H1 (cell line): ENCODE measurements around the gene POLR2H. TPM values are rescaled to one million over a fixed set of nuclear protein-coding genes. Genes with fewer than 3 reads are reported as not detected.

Experiments used
- CTCF ChIA-PET: fragments of 300-600 bp; sonication (Branson Sonifier 250); formaldehyde crosslinking; loops from one replicate; lab custom pipeline; 2021; ENCODE audit not compliant: partially characterized antibody; lab: Charles Lee
- POLR2A ChIA-PET: fragments of 300-600 bp; sonication (Branson Sonifier 250); formaldehyde crosslinking; loops from one replicate; lab custom pipeline; 2021; ENCODE audit warnings: inconsistent platforms; ENCODE audit not compliant: partially characterized antibody; lab: Charles Lee
- DNase-seq, 2 experiments: peaks; one replicate each; pipeline versions ENCODE4 v3.0.0 to v3.0.0-alpha.2; 2010 to 2022; ENCODE audit warnings: low spot score in 2 of 2, low read depth in 1 of 2, mixed read lengths in 1 of 2
- FAIRE-seq: peaks from 2 replicates; lab custom pipeline; 2011; peaks lifted over from hg19 to GRCh38; lab: Jason Lieb, UNC
- H2AFZ ChIP-seq: 2 replicates; pipeline ENCODE4 v1.8.1; 2012; ENCODE audit warnings: low read length, inconsistent platforms
- H2AK5ac ChIP-seq: 2 replicates; pipeline ENCODE4 v1.6.1; 2013; ENCODE audit warnings: low read depth, low read length
- H2BK120ac ChIP-seq: replicated peaks from 2 replicates; pipeline ENCODE3; 2013; ENCODE audit warnings: low read depth, low read length, inconsistent platforms
- H2BK12ac ChIP-seq: 2 replicates; pipeline ENCODE4 v1.6.1; 2013; ENCODE audit warnings: low read depth, low read length
- H2BK15ac ChIP-seq: 2 replicates; pipeline ENCODE4 v1.6.1; 2013; ENCODE audit warnings: low read length
- H2BK20ac ChIP-seq: 2 replicates; pipeline ENCODE4 v1.6.1; 2013; ENCODE audit warnings: low read length
- H2BK5ac ChIP-seq: 2 replicates; pipeline ENCODE4 v1.6.1; 2013; ENCODE audit warnings: low read depth, low read length
- H3K14ac ChIP-seq: 2 replicates; pipeline ENCODE4 v1.6.1; 2013; ENCODE audit warnings: inconsistent platforms; ENCODE audit not compliant: insufficient read length
- H3K18ac ChIP-seq: 2 replicates; pipeline ENCODE4 v1.6.1; 2013; ENCODE audit warnings: low read length; ENCODE audit errors: extremely low read depth
- H3K23ac ChIP-seq: 2 replicates; pipeline ENCODE4 v1.6.1; 2013; ENCODE audit warnings: inconsistent platforms; ENCODE audit not compliant: insufficient read length
- H3K23me2 ChIP-seq: 2 replicates; pipeline ENCODE4 v1.6.1; 2013; ENCODE audit warnings: low read depth, low read length
- H3K27ac ChIP-seq: 2 replicates; pipeline ENCODE4 v1.6.1; 2011; ENCODE audit warnings: low read depth, low read length, inconsistent platforms
- H3K27me3 ChIP-seq, 4 experiments: replicated peaks in 1 of 4; 1 replicate in 1 of 4; 2 replicates in 3 of 4; pipeline versions ENCODE4 v1.6.1 to v1.8.1; 2011 to 2013; ENCODE audit warnings: low read length in 3 of 4, mild to moderate bottlenecking in 3 of 4, inconsistent platforms in 2 of 4, mixed read lengths in 2 of 4, moderate library complexity in 1 of 4; ENCODE audit not compliant: control insufficient read depth in 3 of 4, insufficient read depth in 3 of 4; ENCODE audit errors: extremely low read depth in 1 of 4
- H3K36me3 ChIP-seq, 4 experiments: 2 replicates each; pipeline versions ENCODE4 v1.6.1 to v1.8.1; 2011 to 2013; ENCODE audit warnings: mild to moderate bottlenecking in 4 of 4, low read length in 3 of 4, moderate library complexity in 2 of 4, control low read depth in 1 of 4, inconsistent platforms in 1 of 4; ENCODE audit not compliant: insufficient read depth in 4 of 4, control insufficient read depth in 2 of 4
- H3K4ac ChIP-seq: replicated peaks from 2 replicates; pipeline ENCODE3; 2013; ENCODE audit warnings: low read length, low read depth, mixed read lengths, inconsistent platforms; ENCODE audit not compliant: insufficient read length
- H3K4me1 ChIP-seq, 4 experiments: replicated peaks in 1 of 4; 1 replicate in 1 of 4; 2 replicates in 3 of 4; pipeline versions ENCODE4 v1.6.1 to v1.8.1; 2011 to 2013; ENCODE audit warnings: low read length in 3 of 4, inconsistent platforms in 2 of 4, mixed read lengths in 1 of 4; ENCODE audit not compliant: insufficient read depth in 4 of 4, control insufficient read depth in 3 of 4
- H3K4me2 ChIP-seq, 2 experiments: 2 replicates each; pipeline versions ENCODE4 v1.6.1 to v1.8.1; 2011 to 2013; ENCODE audit warnings: low read depth in 2 of 2, low read length in 2 of 2, control low read depth in 1 of 2, inconsistent platforms in 1 of 2, mild to moderate bottlenecking in 1 of 2; ENCODE audit not compliant: insufficient read depth in 1 of 2
- H3K4me3 ChIP-seq, 4 experiments: fragments of 200-600, 300-600 bp in 1 of 4; sonication (generic), shearing (Covaris generic), sonication (Bioruptor Twin) in 1 of 4; 2 replicates each; pipeline versions ENCODE4 v1.5.1 to v1.8.1; 2011 to 2016; ENCODE audit warnings: low read length in 4 of 4, low read depth in 3 of 4, control low read depth in 2 of 4, inconsistent platforms in 2 of 4, mild to moderate bottlenecking in 2 of 4, mixed read lengths in 1 of 4, moderate library complexity in 1 of 4; ENCODE audit not compliant: insufficient read depth in 2 of 4; ENCODE audit errors: extremely low read depth in 1 of 4
- H3K56ac ChIP-seq: replicated peaks from 2 replicates; pipeline ENCODE3; 2013; ENCODE audit warnings: low read depth, mild to moderate bottlenecking, mixed read lengths, low read length, inconsistent platforms; ENCODE audit not compliant: insufficient read length
- H3K79me1 ChIP-seq: 2 replicates; pipeline ENCODE4 v1.6.1; 2013; ENCODE audit warnings: low read depth, low read length, control low read depth
- H3K79me2 ChIP-seq, 2 experiments: 2 replicates each; pipeline versions ENCODE4 v1.6.1 to v1.8.1; 2012 to 2013; ENCODE audit warnings: low read length in 2 of 2, mild to moderate bottlenecking in 2 of 2, inconsistent platforms in 1 of 2; ENCODE audit not compliant: insufficient read depth in 2 of 2, control insufficient read depth in 1 of 2
- H3K9ac ChIP-seq, 4 experiments: replicated peaks in 1 of 4; 1 replicate in 1 of 4; 2 replicates in 3 of 4; pipeline versions ENCODE4 v1.6.1 to v1.8.1; 2011 to 2013; ENCODE audit warnings: low read depth in 3 of 4, low read length in 3 of 4, control low read depth in 2 of 4, mild to moderate bottlenecking in 2 of 4, moderate library complexity in 2 of 4, inconsistent platforms in 1 of 4; ENCODE audit errors: extremely low read depth in 1 of 4
- H3K9me3 ChIP-seq, 2 experiments: 2 replicates each; pipeline versions ENCODE4 v1.6.1 to v1.8.1; 2012 to 2013; ENCODE audit warnings: mild to moderate bottlenecking in 2 of 2, moderate library complexity in 2 of 2, control low read depth in 1 of 2, inconsistent platforms in 1 of 2, low read depth in 1 of 2, low read length in 1 of 2, mixed read lengths in 1 of 2; ENCODE audit not compliant: insufficient read depth in 2 of 2
- H4K20me1 ChIP-seq, 2 experiments: replicated peaks in 1 of 2; 2 replicates each; pipeline versions ENCODE3 to v1.8.1; 2011 to 2013; ENCODE audit warnings: inconsistent platforms in 2 of 2, low read length in 2 of 2, mild to moderate bottlenecking in 1 of 2; ENCODE audit not compliant: insufficient read depth in 2 of 2, control insufficient read depth in 1 of 2
- H4K5ac ChIP-seq: 2 replicates; pipeline ENCODE4 v1.6.1; 2013; ENCODE audit warnings: low read length, low read depth, mixed read lengths, inconsistent platforms; ENCODE audit not compliant: insufficient read length
- H4K8ac ChIP-seq: 2 replicates; pipeline ENCODE4 v1.8.0; 2013; ENCODE audit warnings: mild to moderate bottlenecking, moderate library complexity, low read length, inconsistent platforms; ENCODE audit not compliant: insufficient read depth; ENCODE audit errors: extremely low read depth
- H4K91ac ChIP-seq: replicated peaks from 2 replicates; pipeline ENCODE3; 2013; ENCODE audit warnings: low read length, mixed read lengths, inconsistent platforms; ENCODE audit not compliant: insufficient read length
- HDAC2 ChIP-seq, 2 experiments: fragments of 300-600 bp in 1 of 2; sonication (generic) in 1 of 2; IDR thresholded peaks; 2 replicates each; pipeline ENCODE4 v1.6.1; 2011 to 2012; ENCODE audit warnings: low read depth in 2 of 2, low read length in 2 of 2, mild to moderate bottlenecking in 2 of 2, moderate library complexity in 2 of 2, borderline replicate concordance in 1 of 2, inconsistent platforms in 1 of 2
- HDAC6 ChIP-seq: IDR thresholded peaks from one replicate; pipeline ENCODE4 v1.7.1; 2012; ENCODE audit warnings: low read depth, mild to moderate bottlenecking, inconsistent platforms, low read length, moderate library complexity
- KDM1A ChIP-seq: fragments of 200-600, 300-600 bp; sonication (generic); IDR thresholded peaks from 2 replicates; pipeline ENCODE4 v1.7.1; 2016; ENCODE audit warnings: mild to moderate bottlenecking, low read length, borderline replicate concordance
- WGBS, 2 experiments: shearing (Covaris generic) in 1 of 2; methylation state at CpG; one replicate each; pipeline versions ENCODE4 v1.1.6 to v1.1.7; 2013 to 2015; ENCODE audit warnings: low lambda C conversion rate in 2 of 2, mixed read lengths in 2 of 2, inconsistent platforms in 1 of 2, low coverage in 1 of 2, missing lambda C conversion rate in 1 of 2; ENCODE audit not compliant: insufficient replicate concordance in 2 of 2, insufficient coverage in 1 of 2, insufficient read length in 1 of 2; ENCODE audit errors: extremely low coverage in 1 of 2, missing lambda C conversion rate in 1 of 2; 5-methylcytosine and 5-hydroxymethylcytosine counted together
- polyA plus RNA-seq, 7 experiments: library from polyadenylated mRNA; depleted of rRNA in 3 of 7; stranded (reverse) in 5 of 7; unstranded in 2 of 7; fragments of >200 nt in 5 of 7; fragments of 200-250 nt in 2 of 7; gene quantifications; 1 replicate in 5 of 7; 2 replicates in 1 of 7; 4 replicates in 1 of 7; pipeline versions ENCODE4 v1.2.1 to v1.2.3, GENCODE V29; 2011 to 2013; ENCODE audit warnings: missing spikeins in 2 of 7, mixed read lengths in 2 of 7
- total RNA-seq: library from RNA; stranded (reverse); fragmentation: NEBNext Ultra II Directional; extraction: Animal tissue kit (Norgen Biotek cat#: 25700); gene quantifications from 2 replicates; pipeline ENCODE4 v1.2.1, GENCODE V29; 2021

The POLR2H gene
- total and polyA plus RNA-seq, 2 of the 8 experiments (the other 6 are each of a cell fraction or from before 2014, with no cell fraction given) = 113 to 335 TPM

GRCh38 chr3:184366619-184367289 lies 5.2 kb downstream of the POLR2H start:
- H4K20me1 ChIP-seq = peaks cover 4 to 19% of the 10 kb centered on the region in 2 experiments
- no peak overlapping the region for H4K5ac ChIP-seq
- H3K79me2 ChIP-seq = peaks cover 0 to 15% of the 10 kb centered on the region in 2 experiments; a peak in 2 of 4 replicates
- no peak overlapping the region for H4K8ac ChIP-seq
- peaks cover 6 to 32% (median 28%) of the 10 kb centered on the region in 4 experiments; a peak in 7 of 8 replicates for H3K36me3 ChIP-seq
- no peak overlapping the region for H3K14ac ChIP-seq
- no peak overlapping the region for H3K4ac ChIP-seq
- H2BK120ac ChIP-seq = no peak overlapping the region
- 0 out of 2 replicates have a peak, but pooled peaks cover 3% of the 10 kb centered on the region for H3K79me1 ChIP-seq
- H3K4me1 ChIP-seq = peaks cover 0 to 9% (median 5%) of the 10 kb centered on the region in 4 experiments; a peak in 6 of 7 replicates
- no peak overlapping the region for H2BK20ac ChIP-seq
- H3K27ac ChIP-seq = no peak overlapping the region
- H2BK12ac ChIP-seq = no peak overlapping the region
- no peak overlapping the region for H3K4me2 ChIP-seq
- no peak overlapping the region for H3K56ac ChIP-seq
- no peak overlapping the region for H2BK5ac ChIP-seq
- POLR2A ChIA-PET = interaction anchor here (1.1 to 1.4 kb wide), 2 partner anchors 46 to 51 kb away, joined by 3 to 4 read pairs; no protein-coding TSS in a partner anchor
- H3K23ac ChIP-seq = no peak overlapping the region
- no peak overlapping the region for H3K4me3 ChIP-seq
- TF ChIP-seq HDAC6 (no peak), HDAC2 (IDR thresholded peaks at IDR 0.05; ENCODE audit: borderline replicate concordance in 1 of 2, low read depth in 2 of 2, low read length in 2 of 2) (no peak), KDM1A (no peak)
- no peak overlapping the region for H4K91ac ChIP-seq
- no peak for DNase-seq
- H3K27me3 ChIP-seq = no peaks in the 10 kb centered on the region
- no peak overlapping the region for H2AK5ac ChIP-seq
- H2AFZ ChIP-seq = no peak overlapping the region
- no peak for FAIRE-seq
- H3K9ac ChIP-seq = no peak overlapping the region
- no peaks in the 10 kb centered on the region for H3K9me3 ChIP-seq
- H3K18ac ChIP-seq = no peak overlapping the region
- H2BK15ac ChIP-seq = no peak overlapping the region
- H3K23me2 ChIP-seq = peaks cover 10% of the 10 kb centered on the region; the same call in 1 of the 2 replicates
- CTCF ChIA-PET = interaction anchor here (0.7 to 11.5 kb wide), 6 partner anchors 13 to 173 kb away, joined by 3 to 223 read pairs (median 6); no protein-coding TSS in a partner anchor
- WGBS, 2 experiments = 97% methylated on average over 5 of the region's 5 CpGs; no CpG with 5 or more reads in 1 of the 2 experiments
